A549 (cell line): ENCODE measurements around the gene FAM20A.

Experiments
- CTCF ChIP-seq: fragments of >200 bp; sonication (Bioruptor Twin); formaldehyde crosslinking; IDR thresholded peaks from 3 replicates; pipeline ENCODE4 v1.5.1; 2016
- ESRRA ChIP-seq: fragments of 150-350 bp; IDR thresholded peaks from 2 replicates; pipeline ENCODE4 v1.6.1; 2014; ENCODE audit warnings: mild to moderate bottlenecking, low read length, borderline replicate concordance
- HOXB5 ChIP-seq: fragments of 250-450 bp; sonication (Bioruptor Pico); IDR thresholded peaks from 2 replicates; pipeline ENCODE4 v1.5.0; 2020; ENCODE audit warnings: mild to moderate bottlenecking, moderate library complexity
- POLR2A ChIP-seq: IDR thresholded peaks from 2 replicates; pipeline ENCODE4 v1.6.1; 2012; ENCODE audit warnings: mild to moderate bottlenecking, low read length
- REST ChIP-seq: fragments of 200-600 bp; sonication (generic); IDR thresholded peaks from 2 replicates; pipeline ENCODE4 v1.6.1; 2016; ENCODE audit warnings: antibody characterized with exemption, mild to moderate bottlenecking, moderate library complexity
- USF2 ChIP-seq: fragments of 450-650 bp; IDR thresholded peaks from 2 replicates; pipeline ENCODE4 v1.6.1; 2014; ENCODE audit warnings: antibody characterized with exemption
- ZSCAN20 ChIP-seq: fragments of 250-450 bp; sonication (Bioruptor Pico); IDR thresholded peaks from 2 replicates; pipeline ENCODE4 v1.8.0; 2022; ENCODE audit warnings: mild to moderate bottlenecking, moderate library complexity
- TF ChIP-seq, protein P1 (sequence below): IDR thresholded peaks from 2 replicates; pipeline ENCODE4 v1.6.1; 2012

DNA sequence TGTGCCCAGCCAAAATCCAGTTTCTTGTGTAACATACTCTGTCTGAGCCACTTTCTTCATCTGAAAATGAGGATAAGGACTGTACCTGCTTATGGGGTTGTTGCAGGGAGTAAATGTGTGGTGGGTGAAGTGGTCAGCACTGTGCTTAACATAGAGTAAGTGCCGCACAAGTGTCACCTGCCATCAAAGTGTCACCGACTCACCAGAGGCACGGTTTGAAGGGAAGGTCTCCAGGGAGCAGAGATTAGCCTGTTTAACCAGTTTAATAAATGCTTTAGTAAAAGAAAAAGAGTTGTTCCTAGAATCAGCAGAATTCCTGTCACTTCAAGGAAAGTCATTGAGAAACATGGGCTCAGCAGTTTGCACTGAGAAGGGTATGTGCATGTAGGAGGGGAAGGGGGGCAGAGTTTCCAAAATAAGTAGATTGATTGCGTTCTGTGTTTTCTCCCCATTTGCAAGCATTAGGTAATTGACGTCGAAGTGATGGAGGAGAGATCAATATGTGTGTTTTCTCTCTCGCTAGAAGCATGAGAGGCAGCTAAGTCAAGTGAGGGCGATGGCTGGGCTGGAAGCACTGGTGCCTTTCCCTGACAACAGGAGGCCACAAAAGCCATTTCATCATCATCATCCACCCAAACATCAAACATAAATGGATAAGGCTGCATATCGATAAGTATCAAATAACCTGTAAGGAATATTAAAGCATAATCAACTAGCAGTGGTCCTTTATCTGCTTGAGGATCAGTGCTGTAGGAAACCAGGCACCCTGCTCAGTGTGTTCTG is 19.1 kb downstream of the FAM20A start:
- TF ChIP-seq USF2, result no peak
- no peak for TF ChIP-seq CTCF
- no peak for TF ChIP-seq ZSCAN20 (CRISPR knock-in tag)
- TF ChIP-seq, protein P1, sequence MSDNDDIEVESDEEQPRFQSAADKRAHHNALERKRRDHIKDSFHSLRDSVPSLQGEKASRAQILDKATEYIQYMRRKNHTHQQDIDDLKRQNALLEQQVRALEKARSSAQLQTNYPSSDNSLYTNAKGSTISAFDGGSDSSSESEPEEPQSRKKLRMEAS, result no peak
- TF ChIP-seq POLR2A, result no peak
- no peak for TF ChIP-seq ESRRA
- TF ChIP-seq REST, result no peak
- no peak for TF ChIP-seq HOXB5 (CRISPR knock-in tag)
